ENCODE measurements around the gene CPXM2. TPM values are rescaled to one million over a fixed set of nuclear protein-coding genes. Genes with fewer than 3 reads are reported as not detected.

Gene CPXM2
- total RNA-seq, 2 experiments from 2014 or later: not detected

GRCh38 chr10:123786896-123787295, 104.7 kb downstream of the CPXM2 start:
- ChIA-PET POLR2A (no interaction called here), CTCF (no interaction called here)
- Histone ChIP-seq H3K9me3 (ENCODE audit: control insufficient read depth in 1 of 2, insufficient read depth in 1 of 2, low read length in 2 of 2) (peaks cover 0 to 17% of the 10 kb centered on the region in 2 experiments), H3K4me3 (ENCODE audit: low read length) (no peak overlapping the region), H3K4me1 (ENCODE audit: insufficient read depth, low read length) (no peaks in the 10 kb centered on the region), H3K27me3 (ENCODE audit: control insufficient read depth in 1 of 2, insufficient read depth in 2 of 2, low read length in 2 of 2) (peaks cover 0 to 12% of the 10 kb centered on the region in 2 experiments), H3K36me3 (ENCODE audit: insufficient read depth, low read length) (no peaks in the 10 kb centered on the region), H3K27ac (ENCODE audit: low read depth in 1 of 2, low read length in 2 of 2) (no peak overlapping the region)
- Mint-ChIP-seq H3K4me3 (no peak overlapping the region), H3K9me3 (no peaks in the 10 kb centered on the region), H3K27me3 (peaks cover 56% of the 10 kb centered on the region), H3K27ac (no peak overlapping the region), H3K4me1 (ENCODE audit: low read depth) (no peaks in the 10 kb centered on the region), H3K36me3 (ENCODE audit: low read depth) (no peaks in the 10 kb centered on the region)
- ATAC-seq (ENCODE audit: poor library complexity) (no peak), DNase-seq (no peak)
- TF ChIP-seq, protein P1, sequence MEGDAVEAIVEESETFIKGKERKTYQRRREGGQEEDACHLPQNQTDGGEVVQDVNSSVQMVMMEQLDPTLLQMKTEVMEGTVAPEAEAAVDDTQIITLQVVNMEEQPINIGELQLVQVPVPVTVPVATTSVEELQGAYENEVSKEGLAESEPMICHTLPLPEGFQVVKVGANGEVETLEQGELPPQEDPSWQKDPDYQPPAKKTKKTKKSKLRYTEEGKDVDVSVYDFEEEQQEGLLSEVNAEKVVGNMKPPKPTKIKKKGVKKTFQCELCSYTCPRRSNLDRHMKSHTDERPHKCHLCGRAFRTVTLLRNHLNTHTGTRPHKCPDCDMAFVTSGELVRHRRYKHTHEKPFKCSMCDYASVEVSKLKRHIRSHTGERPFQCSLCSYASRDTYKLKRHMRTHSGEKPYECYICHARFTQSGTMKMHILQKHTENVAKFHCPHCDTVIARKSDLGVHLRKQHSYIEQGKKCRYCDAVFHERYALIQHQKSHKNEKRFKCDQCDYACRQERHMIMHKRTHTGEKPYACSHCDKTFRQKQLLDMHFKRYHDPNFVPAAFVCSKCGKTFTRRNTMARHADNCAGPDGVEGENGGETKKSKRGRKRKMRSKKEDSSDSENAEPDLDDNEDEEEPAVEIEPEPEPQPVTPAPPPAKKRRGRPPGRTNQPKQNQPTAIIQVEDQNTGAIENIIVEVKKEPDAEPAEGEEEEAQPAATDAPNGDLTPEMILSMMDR (IDR thresholded peaks at IDR 0.05): no peak
- intact Hi-C loops (cut with DNase I, micrococcal nuclease): no loop called here

DNA sequence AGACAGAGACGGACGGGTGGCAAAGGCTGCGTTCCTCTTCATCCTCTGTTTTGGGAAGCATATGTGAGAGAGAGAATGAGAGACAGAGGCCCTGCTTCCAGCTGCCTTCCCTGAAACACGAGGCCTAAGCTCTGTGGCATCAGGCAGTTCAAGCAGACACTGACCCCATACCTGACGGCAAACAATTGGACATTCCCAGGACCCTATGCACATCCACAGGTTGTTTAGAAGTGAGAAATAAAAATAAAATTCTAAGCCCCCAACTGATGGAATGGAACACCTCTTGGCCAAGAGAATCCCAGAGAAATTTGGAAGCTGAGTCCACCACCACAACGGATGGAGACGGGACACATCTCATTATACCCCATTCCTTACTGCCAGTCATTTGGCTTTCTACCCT, 105.3 kb downstream of the CPXM2 start:
- Mint-ChIP-seq H3K9me3 (no peaks in the 10 kb centered on the region), H3K27me3 (peaks cover 51% of the 10 kb centered on the region), H3K4me1 (ENCODE audit: low read depth) (no peaks in the 10 kb centered on the region), H3K27ac (no peak overlapping the region), H3K36me3 (ENCODE audit: low read depth) (no peaks in the 10 kb centered on the region), H3K4me3 (no peak overlapping the region)
- CTCF ChIA-PET: no interaction called here
- peaks cover under 1 to 14% of the 10 kb centered on the region in 2 experiments for H3K27me3 ChIP-seq (ENCODE audit: control insufficient read depth in 1 of 2, insufficient read depth in 2 of 2, low read length in 2 of 2)
- intact Hi-C loops (cut with DNase I, micrococcal nuclease): no loop called here
- ATAC-seq (ENCODE audit: poor library complexity): no peak
- peaks cover 0 to 12% of the 10 kb centered on the region in 2 experiments for H3K9me3 ChIP-seq (ENCODE audit: control insufficient read depth in 1 of 2, insufficient read depth in 1 of 2, low read length in 2 of 2)
- H3K36me3 ChIP-seq (ENCODE audit: insufficient read depth, low read length): no peaks in the 10 kb centered on the region
- H3K27ac ChIP-seq (ENCODE audit: low read depth in 1 of 2, low read length in 2 of 2): no peak overlapping the region
- H3K4me3 ChIP-seq (ENCODE audit: low read length): no peak overlapping the region
- POLR2A ChIA-PET: no interaction called here
- DNase-seq: no peak
- TF ChIP-seq, protein P1 (IDR thresholded peaks at IDR 0.05): no peak
- H3K4me1 ChIP-seq (ENCODE audit: insufficient read depth, low read length): no peaks in the 10 kb centered on the region

DNA sequence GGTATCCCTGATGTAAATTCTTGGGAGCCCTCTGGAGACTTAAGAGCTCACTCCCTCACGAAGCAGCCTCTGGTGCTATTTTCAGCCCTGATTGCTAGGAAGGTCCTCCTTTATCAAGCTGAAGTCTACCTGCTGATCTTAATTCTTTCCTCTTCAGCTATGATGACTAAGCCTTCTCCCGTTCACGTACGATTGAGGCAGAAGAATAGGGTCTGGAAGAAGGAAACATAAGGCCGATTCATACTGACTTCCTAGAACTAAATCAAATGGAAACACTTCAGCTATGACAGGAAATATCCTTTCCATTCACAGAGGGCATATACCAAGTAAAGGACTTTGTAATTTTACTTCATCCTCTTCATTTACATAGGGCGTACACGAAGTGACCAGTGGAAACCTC, 107.0 kb downstream of the CPXM2 start:
- peaks cover 54% of the 10 kb centered on the region for H3K27me3 Mint-ChIP-seq
- CTCF ChIA-PET: no interaction called here
- DNase-seq: no peak

More for the DNA sequence above, 107.0 kb downstream of the CPXM2 start:
- no peaks in the 10 kb centered on the region for H3K4me1 Mint-ChIP-seq (ENCODE audit: low read depth)
- no peaks in the 10 kb centered on the region for H3K9me3 Mint-ChIP-seq
- no peak overlapping the region for H3K27ac ChIP-seq (ENCODE audit: low read depth in 1 of 2, low read length in 2 of 2)
- H3K36me3 ChIP-seq (ENCODE audit: insufficient read depth, low read length): no peaks in the 10 kb centered on the region
- no peak overlapping the region for H3K4me3 Mint-ChIP-seq
- no peaks in the 10 kb centered on the region for H3K36me3 Mint-ChIP-seq (ENCODE audit: low read depth)
- no peak overlapping the region for H3K4me3 ChIP-seq (ENCODE audit: low read length)
- no peak for ATAC-seq (ENCODE audit: poor library complexity)
- no peak overlapping the region for H3K27ac Mint-ChIP-seq
- POLR2A ChIA-PET: no interaction called here
- intact Hi-C loops (cut with DNase I, micrococcal nuclease): no loop called here
- H3K4me1 ChIP-seq (ENCODE audit: insufficient read depth, low read length): no peaks in the 10 kb centered on the region
- peaks cover 7 to 16% of the 10 kb centered on the region in 2 experiments for H3K27me3 ChIP-seq (ENCODE audit: control insufficient read depth in 1 of 2, insufficient read depth in 2 of 2, low read length in 2 of 2)
- TF ChIP-seq, protein P1 (IDR thresholded peaks at IDR 0.05): no peak
- peaks cover 0 to 7% of the 10 kb centered on the region in 2 experiments for H3K9me3 ChIP-seq (ENCODE audit: control insufficient read depth in 1 of 2, insufficient read depth in 1 of 2, low read length in 2 of 2)

All from CD4-positive, alpha-beta T cell (primary cell).